COLO829 (cell line): ENCODE measurements around the gene AEBP1.

Experiments
- DNase-seq: peaks from one replicate; pipeline ENCODE4 v3.0.0; 2012; ENCODE audit warnings: low spot score

The AEBP1 gene

DNA sequence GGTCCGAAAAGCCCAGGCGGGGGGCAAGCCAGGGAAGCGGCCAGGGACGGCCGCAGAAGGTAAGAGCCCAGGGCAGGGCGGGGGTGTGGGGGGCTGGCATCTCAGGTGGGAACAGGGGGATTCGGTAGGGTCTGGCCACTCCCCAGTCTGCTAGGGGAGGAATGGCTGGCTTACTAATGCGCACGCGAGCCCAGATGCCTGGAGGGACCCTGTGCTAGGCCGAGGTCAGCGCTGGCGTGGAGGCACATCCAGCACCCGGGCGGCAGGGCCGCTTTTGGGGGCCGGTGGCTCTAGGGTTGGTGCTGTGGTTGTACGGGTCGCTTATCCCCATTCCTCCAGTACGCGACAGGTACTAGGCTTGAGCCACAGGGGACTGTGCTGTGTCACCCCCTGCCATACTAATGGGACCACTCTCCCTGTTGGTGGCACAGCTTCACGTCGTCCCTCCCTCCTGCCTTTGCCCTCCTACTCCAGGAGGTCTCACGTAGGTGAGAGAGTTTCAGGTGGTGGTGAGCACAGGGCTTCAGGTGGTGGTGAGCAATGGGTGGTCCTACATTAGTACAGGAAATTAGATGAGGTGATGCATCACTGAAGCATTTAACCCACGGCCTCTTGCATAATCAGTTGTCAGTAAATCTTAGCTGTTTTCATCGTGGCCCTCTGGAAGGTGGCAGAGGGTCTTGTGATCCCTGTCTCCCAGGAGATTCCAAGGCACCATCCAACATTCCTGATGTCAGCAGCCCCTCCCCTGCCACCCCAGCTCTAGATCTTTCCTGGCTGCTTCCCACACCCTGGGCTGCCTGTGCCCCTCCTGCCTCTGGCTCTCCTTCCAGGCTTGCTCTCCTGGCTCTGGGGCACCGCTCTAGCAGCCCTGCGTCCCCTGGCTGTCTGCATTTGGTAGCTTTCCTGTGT, 971 bp downstream of the AEBP1 start:
- DNase-seq, result no peak

DNA sequence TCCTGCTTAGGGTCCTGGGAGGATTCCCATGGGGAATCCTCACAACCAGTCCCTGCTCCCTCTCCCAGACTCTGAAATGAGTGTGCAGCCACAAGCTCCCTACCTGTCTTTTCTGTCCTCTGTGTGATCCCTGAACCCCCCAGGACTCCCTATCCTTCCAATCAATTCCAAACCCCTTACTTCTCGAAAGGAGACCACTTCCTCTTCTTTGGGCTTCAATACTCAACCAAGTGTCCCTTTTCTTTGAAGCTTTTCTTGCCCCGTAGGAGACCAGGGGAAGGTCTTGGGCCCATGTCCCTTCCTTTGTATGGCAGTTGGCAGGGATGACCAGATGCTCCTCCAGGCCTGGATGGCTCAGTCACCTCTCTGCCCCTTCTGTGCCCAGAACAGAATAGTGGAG, 1.7 kb downstream of the AEBP1 start:
- DNase-seq, result no peak

DNA sequence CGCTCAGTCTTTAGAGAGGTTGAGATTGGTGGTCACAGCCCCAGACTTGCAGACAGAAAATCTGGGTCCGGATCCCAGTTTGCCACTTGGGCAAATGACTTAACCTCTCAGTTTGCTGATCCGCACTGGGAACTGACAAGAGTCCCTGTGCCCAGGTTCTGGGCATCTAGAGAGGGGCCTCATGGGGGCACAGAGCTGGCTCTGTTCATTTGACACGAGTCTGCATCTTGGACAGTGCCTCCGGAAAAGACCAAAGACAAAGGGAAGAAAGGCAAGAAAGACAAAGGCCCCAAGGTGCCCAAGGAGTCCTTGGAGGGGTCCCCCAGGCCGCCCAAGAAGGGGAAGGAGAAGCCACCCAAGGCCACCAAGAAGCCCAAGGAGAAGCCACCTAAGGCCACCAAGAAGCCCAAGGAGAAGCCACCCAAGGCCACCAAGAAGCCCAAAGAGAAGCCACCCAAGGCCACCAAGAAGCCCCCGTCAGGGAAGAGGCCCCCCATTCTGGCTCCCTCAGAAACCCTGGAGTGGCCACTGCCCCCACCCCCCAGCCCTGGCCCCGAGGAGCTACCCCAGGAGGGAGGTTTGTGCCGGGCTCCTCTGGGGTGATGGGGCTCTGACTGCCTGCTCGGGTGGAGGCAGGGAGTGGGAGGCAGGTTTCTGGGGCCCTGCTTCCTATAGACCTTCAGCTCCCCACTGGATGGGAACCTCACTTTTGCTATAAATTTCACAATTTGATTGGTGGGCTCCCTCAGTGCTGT, 2.3 kb downstream of the AEBP1 start:
- DNase-seq, result no peak

DNA sequence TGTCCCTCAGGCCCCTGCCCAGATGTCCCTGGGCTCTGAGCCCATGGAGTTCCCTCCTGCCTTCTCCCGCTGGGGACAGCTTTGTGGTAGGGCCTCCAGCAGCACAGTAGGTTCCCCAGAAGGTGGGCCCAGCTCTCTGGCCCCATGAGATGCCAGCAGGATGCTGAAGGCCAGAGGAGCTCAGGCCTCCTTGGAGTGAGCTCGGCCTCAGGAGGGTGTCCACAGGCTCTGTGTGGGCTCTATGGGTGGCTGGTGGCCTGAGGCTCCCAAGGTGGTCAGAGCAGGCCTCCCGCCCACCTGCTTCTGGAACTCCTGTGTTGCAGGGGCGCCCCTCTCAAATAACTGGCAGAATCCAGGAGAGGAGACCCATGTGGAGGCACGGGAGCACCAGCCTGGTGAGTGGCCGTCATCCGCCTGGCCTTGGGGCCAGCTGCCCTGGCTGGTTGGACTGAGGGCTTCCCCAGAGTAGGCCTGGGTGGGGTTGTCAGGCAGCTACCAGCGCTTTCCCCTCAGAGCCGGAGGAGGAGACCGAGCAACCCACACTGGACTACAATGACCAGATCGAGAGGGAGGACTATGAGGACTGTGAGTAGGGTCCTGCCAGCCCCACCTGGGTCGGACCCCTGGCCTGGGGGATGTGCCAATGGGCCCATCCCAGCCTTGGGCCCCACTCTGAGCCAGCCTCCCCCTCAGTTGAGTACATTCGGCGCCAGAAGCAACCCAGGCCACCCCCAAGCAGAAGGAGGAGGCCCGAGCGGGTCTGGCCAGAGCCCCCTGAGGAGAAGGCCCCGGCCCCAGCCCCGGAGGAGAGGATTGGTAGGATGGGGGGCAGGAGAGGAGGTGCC, 3.2 kb downstream of the AEBP1 start:
- DNase-seq, result no peak

DNA sequence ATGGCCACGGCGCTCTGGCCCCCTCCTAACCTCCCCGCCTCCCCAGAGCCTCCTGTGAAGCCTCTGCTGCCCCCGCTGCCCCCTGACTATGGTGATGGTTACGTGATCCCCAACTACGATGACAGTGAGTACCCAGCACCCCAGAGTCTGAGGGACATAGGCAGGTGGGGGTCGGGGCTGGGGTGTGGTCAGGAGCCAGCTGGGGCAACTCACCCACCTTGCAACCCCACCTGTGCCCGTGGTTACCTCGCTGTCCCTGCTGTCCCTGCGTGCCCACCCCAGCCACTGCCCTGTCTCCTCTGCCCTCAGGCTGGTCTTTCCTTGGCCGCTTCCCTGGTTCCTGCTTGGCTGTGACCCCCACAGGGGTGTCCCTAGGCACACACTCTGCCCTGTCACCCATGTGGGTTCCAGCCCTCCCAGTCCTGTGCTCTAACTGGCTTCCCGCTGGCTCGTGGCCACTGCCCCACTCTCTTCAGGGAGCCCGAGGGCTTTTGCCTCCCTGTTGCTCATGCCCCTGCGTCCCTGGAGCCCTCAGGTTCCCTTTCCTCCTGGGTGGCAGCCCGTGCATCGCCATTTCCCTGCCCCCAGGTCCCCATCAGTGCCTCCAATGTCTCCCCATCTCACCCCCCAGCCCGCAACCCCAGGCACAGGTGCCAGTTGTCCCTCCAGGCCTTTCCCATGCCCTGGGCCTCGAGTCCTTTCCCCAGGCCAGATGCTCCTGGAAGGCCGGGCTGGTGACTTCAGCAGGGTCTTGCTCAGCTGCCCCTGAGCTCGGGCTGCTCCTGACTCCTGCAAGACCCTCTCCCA, 4.0 kb downstream of the AEBP1 start:
- no peak for DNase-seq

DNA sequence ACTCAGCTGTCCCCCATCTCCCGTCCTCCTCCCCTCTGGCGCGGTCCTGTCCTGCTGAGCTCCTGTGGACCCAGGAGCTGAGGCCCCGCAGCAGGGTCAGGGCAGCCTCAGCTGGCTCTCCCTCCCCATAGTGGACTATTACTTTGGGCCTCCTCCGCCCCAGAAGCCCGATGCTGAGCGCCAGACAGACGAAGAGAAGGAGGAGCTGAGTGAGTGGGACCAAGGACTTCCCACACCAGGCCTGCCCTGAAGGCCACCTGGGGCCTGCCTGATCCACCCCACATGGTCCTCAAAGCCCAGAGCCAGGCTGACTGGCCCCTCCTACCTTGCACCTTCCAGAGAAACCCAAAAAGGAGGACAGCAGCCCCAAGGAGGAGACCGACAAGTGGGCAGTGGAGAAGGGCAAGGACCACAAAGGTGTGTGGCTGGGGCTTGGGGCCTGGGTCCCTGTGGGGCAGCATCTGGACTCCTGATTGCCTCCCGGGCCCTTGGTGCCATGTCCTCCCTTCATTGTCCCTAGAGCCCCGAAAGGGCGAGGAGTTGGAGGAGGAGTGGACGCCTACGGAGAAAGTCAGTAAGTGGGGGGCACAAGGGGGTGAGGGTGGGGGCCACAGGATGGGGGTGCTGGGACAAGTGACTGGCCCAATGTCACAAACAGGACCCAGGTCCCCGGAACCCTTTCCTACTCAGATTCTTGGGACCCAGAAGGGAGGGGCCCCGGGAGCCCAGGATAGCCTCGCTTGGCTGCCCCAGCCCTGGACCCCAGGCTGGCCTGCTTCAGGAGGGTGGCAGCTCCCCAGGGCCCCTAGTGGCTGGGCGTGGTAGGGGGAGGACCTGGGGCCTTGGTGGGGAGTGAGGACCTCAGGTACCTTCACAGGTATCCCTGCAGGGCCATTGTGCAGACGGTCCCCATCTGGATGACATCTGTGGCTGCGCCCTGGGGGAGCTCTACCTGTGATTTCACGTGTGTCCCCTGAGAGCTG, 4.9 kb downstream of the AEBP1 start:
- DNase-seq, result no peak

DNA sequence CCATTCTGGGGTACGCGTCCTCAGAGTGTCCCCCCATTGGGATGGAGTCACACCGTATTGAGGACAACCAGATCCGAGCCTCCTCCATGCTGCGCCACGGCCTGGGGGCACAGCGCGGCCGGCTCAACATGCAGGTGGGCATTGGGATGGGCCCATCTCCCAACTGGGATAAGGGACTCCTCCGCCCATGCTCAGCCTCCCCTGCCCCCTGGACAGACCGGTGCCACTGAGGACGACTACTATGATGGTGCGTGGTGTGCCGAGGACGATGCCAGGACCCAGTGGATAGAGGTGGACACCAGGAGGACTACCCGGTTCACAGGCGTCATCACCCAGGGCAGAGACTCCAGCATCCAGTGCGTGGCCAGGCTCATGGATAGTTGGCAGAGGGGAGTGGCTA, 5.8 kb downstream of the AEBP1 start:
- DNase-seq, result no peak

DNA sequence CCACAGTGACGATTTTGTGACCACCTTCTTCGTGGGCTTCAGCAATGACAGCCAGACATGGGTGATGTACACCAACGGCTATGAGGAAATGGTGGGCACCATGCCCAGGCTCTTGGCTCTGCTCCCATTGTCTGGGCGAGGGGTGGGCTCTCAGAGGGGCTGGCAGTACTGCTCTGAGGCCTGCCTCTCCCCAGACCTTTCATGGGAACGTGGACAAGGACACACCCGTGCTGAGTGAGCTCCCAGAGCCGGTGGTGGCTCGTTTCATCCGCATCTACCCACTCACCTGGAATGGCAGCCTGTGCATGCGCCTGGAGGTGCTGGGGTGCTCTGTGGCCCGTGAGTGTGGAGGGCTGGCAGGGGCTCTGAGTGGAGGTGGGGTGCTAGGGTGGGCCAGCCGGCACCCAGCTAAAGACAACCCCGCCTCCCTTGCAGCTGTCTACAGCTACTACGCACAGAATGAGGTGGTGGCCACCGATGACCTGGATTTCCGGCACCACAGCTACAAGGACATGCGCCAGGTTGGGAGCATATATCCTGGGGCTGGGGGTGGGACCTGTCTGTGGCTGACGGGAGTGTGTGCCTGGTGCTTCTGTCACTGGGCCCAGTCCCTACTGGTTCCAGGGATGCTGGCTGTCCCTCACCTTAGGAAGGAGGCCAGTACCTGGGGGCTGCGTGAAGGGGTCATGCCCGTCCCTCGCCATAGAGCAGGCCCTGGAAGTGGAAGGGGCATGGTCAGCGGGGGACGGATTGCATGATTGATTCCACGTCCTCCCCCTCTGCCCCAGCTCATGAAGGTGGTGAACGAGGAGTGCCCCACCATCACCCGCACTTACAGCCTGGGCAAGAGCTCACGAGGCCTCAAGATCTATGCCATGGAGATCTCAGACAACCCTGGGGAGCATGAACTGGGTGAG, 6.8 kb downstream of the AEBP1 start:
- no peak for DNase-seq

DNA sequence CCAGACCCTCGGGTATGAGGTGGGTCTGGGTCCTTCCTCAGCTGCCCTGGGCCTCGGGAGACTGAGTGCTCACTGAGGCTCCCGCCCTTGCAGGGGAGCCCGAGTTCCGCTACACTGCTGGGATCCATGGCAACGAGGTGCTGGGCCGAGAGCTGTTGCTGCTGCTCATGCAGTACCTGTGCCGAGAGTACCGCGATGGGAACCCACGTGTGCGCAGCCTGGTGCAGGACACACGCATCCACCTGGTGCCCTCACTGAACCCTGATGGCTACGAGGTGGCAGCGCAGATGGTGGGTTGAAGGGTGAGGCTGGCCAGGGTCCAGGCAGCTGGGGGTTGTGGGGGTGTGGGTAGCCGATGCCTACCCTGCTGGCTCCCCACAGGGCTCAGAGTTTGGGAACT, 7.6 kb downstream of the AEBP1 start:
- DNase-seq, result no peak

DNA sequence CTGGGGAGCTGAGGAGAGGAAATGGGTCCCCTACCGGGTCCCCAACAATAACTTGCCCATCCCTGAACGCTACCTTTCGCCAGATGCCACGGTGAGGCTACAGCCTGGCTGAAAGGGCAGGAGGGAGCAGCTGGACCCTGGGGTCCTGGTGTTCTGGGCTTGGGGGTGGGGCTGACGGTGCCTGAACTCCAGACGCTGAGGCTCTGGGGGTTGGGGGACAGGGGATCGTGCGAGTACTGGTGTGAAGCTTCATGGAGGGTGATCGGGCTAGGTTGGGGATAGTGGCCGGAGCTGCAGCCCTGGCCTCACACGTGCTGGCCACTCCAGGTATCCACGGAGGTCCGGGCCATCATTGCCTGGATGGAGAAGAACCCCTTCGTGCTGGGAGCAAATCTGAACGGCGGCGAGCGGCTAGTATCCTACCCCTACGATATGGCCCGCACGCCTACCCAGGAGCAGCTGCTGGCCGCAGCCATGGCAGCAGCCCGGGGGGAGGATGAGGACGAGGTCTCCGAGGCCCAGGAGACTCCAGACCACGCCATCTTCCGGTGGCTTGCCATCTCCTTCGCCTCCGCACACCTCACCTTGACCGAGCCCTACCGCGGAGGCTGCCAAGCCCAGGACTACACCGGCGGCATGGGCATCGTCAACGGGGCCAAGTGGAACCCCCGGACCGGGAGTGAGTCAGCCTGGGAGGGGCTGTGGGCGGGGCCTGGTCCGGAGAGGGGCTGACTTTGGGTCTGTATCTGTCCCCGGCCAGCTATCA, 8.3 kb downstream of the AEBP1 start:
- DNase-seq, result no peak

DNA sequence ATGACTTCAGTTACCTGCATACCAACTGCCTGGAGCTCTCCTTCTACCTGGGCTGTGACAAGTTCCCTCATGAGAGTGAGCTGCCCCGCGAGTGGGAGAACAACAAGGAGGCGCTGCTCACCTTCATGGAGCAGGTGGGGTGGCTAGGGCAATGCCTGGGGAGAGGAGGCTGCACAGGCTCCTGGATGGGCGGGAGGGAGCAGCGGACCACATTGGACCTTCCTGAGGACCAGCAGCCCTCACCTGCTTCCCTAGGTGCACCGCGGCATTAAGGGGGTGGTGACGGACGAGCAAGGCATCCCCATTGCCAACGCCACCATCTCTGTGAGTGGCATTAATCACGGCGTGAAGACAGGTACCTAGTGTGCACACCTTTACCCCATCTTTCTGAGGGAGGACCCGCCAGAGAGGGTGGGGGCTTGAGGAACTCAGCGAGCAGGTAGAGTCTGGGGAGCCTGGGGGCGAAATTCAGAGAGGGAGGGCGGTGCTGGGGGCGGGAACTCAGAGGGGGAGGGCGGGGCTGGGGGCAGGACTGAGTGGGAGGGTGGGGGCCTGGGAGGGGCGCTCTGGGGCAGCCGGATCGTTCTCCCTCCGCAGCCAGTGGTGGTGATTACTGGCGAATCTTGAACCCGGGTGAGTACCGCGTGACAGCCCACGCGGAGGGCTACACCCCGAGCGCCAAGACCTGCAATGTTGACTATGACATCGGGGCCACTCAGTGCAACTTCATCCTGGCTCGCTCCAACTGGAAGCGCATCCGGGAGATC, 9.0 kb downstream of the AEBP1 start:
- DNase-seq, result no peak

DNA sequence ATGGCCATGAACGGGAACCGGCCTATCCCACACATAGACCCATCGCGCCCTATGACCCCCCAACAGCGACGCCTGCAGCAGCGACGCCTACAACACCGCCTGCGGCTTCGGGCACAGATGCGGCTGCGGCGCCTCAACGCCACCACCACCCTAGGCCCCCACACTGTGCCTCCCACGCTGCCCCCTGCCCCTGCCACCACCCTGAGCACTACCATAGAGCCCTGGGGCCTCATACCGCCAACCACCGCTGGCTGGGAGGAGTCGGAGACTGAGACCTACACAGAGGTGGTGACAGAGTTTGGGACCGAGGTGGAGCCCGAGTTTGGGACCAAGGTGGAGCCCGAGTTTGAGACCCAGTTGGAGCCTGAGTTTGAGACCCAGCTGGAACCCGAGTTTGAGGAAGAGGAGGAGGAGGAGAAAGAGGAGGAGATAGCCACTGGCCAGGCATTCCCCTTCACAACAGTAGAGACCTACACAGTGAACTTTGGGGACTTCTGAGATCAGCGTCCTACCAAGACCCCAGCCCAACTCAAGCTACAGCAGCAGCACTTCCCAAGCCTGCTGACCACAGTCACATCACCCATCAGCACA, 9.7 kb downstream of the AEBP1 start:
- DNase-seq, result no peak

DNA sequence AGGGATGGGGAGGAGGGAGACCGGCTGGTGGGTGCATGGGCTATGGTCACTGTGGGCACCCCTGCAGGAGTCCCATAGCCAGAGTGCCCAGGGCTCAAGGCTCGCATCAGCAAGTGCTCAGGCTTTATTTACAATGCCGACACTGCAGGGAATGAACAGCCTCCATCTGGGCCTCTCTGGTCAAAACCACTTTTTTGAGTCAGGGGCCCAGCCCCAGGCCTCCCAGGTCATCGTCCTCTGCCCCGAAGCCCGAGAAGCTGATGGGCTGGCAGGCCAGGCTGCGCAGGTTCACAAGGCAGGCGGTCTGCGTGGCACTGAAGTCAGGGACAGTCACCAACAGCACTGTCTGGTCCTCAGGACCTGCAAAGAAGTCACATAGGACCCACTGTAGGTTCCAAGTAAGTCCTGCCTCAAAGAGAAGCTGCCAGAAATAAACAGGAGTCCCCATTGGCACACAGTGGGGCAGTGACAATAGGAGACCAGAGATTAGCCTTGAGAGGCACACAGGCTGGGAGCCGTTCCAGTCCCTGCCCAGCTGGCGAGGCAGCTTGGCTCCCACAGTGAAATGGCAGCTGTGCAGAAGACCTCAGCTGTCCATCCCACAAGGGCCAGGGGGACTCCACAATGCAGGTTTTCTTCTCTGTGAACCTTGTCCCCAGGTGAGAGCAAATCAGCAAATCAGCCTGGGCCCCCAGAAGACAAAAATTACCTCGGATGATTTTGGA, 10.6 kb downstream of the AEBP1 start:
- DNase-seq, result no peak

DNA sequence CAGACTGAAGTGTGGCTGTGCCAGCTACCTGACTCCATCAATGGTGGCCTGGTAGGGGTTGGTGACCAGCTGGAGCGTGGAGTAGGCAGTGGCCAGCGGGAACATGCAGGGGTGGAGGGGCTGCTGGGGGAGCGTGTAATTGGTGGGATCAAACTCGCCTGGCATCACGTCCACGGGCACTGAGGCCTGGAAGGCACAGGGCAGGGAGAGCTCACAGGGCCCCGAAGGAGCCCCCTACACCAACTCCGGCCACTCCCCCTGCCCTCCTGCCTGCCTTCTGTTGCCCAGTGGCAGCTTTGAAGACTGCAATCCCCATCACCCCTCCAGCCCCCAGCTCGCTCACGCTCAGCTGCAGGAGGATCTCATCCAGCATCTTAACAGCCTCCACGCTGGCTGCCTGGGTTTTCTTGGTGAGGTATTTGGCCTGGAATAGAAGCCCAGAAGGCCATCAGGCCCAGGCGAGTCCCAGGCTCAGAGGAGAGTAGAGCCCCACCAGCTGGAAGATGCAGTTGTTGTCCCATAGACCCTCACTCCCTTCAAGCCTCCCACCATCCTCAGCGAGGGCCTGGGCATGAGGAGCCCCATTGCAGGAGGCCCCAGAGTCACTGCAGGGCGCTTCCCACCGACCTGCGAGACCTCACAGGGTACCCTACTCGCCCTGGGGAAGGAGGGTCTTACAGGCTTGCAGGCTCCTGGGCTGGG, 12.1 kb downstream of the AEBP1 start:
- DNase-seq, result no peak

DNA sequence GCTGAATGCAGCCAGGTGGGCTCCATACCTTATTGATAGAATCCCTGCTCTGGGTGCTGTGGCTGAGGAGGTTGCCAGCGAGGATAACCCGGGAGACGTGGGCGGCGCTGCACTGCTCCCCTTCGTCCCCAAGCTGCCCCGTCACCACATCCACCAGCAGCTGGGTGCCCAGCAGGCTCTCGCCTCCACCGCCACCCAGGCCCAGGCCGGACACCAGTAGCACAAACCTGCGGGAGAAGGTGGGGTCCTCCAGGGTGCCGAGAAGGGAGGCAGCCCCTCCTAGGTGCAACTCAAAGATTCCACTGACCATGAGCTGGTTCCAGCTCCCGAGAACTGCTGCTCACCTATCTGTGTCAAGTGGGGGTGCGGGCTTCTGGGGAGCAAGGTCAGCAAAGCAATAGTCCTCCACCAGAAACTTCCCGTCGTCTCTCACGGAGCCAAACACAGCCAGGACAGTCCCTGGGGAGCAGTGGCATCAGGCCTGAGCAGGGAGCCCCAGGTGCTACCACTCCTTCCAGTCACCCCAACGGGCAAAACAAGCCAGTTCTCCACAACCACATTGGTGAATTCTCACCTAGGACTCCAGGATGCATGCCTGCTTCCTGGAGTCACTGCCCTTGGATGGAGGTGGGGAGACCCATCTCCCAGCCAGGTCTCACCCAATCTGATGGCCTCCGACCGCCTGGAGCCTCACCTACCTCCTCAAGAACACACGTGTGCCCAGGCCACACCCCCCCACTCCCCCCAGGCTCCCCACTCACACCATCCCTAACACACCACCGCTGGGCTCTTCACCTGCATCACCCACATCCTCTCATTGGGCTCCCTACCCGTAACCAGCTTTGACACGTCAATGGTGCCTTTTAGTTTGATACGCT, 12.9 kb downstream of the AEBP1 start:
- DNase-seq, result no peak
